ENCODE results near the gene MAB21L3. TPM values are rescaled to one million over a fixed set of nuclear protein-coding genes. Genes with fewer than 3 reads are reported as not detected.

MAB21L3 gene
- total RNA-seq, 1 donor from 2014 or later, result 0.34 TPM

- H3K27ac Mint-ChIP-seq (ENCODE audit: unreplicated experiment), result no peak overlapping the region
- H3K4me3 ChIP-seq (ENCODE audit: insufficient read depth, low read depth, low read length), result no peak overlapping the region
- no peak overlapping the region for H3K4me2 ChIP-seq (ENCODE audit: low read length)
- peaks cover 10% of the 10 kb centered on the region for H3K4me1 Mint-ChIP-seq (ENCODE audit: low read depth, unreplicated experiment)
- H3K9ac ChIP-seq (ENCODE audit: low read length), result no peak overlapping the region
- H3K9me3 Mint-ChIP-seq (ENCODE audit: unreplicated experiment), result no peaks in the 10 kb centered on the region
- H3K4me1 ChIP-seq (ENCODE audit: insufficient read depth, low read length), result peaks cover 6% of the 10 kb centered on the region
- H3K4me3 Mint-ChIP-seq (ENCODE audit: unreplicated experiment), result no peak overlapping the region
- H3K36me3 Mint-ChIP-seq (ENCODE audit: low read depth, unreplicated experiment), result peaks cover 2% of the 10 kb centered on the region
- no peaks in the 10 kb centered on the region for H4K20me1 ChIP-seq (ENCODE audit: insufficient read depth, low read length)
- peaks cover 7% of the 10 kb centered on the region for H3K27me3 Mint-ChIP-seq (ENCODE audit: low read depth, unreplicated experiment)
- FAIRE-seq (no peak), DNase-seq (ENCODE audit: low read depth) (no peak)
- H3K79me2 ChIP-seq (ENCODE audit: insufficient read depth, low read length), result no peaks in the 10 kb centered on the region
- no peak overlapping the region for H3K27ac ChIP-seq (ENCODE audit: low read depth, low read length)
- no peaks in the 10 kb centered on the region for H3K36me3 ChIP-seq (ENCODE audit: insufficient read depth, low read length)
- H3K27me3 ChIP-seq (ENCODE audit: insufficient read depth, low read length), result peaks cover 53% of the 10 kb centered on the region
- H2AFZ ChIP-seq (ENCODE audit: low read depth, low read length), result no peak overlapping the region
- H3K9me3 ChIP-seq (ENCODE audit: insufficient read depth, low read depth, low read length), result no peaks in the 10 kb centered on the region
- TF ChIP-seq CTCF (IDR thresholded peaks at IDR 0.05; ENCODE audit: insufficient read depth, low read depth, low read length) (no peak), EZH2 (IDR thresholded peaks at IDR 0.05; ENCODE audit: insufficient read depth, low read length) (no peak)
Observed at GRCh38 chr1:116127123-116127847, 16.1 kb downstream of the MAB21L3 start.

DNA sequence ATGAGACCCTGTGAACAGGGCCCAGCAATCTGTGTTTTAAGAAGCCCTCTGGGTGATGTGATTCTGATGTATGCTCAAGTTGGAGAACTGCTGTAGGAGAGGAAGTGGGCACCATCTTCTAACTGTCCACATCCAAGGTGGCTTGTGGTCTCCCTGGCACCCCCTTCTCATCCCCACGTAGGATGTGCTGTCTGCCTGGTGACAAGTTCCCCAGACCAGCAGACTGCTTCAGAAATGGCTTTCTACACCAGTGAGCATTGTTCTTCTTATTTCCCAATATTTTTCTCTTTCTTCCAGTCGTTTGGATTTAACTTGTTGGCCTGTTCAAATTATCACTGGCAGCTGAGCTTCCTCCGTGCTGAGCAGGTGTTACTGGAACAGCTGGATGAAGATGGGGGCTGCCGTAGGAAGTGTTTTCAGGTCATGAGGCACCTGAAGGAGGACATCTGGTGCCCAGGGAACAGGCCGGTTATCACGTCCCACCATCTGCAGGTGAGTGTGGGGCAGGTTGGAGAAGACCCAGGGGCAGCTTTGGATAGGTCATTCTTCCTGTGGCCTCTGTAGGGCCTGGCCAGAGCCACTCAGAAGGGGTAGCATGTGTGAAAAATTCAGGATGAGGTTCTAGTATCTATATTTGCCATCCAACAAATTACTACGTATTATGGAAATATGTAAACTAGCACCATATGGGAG is 16.8 kb downstream of the MAB21L3 start:
- H3K27me3 Mint-ChIP-seq (ENCODE audit: low read depth, unreplicated experiment), result peaks cover 7% of the 10 kb centered on the region
- no peak overlapping the region for H3K4me3 Mint-ChIP-seq (ENCODE audit: unreplicated experiment)
- no peaks in the 10 kb centered on the region for H3K9me3 Mint-ChIP-seq (ENCODE audit: unreplicated experiment)

More for the DNA sequence above, 16.8 kb downstream of the MAB21L3 start:
- no peak overlapping the region for H3K27ac Mint-ChIP-seq (ENCODE audit: unreplicated experiment)
- no peak for DNase-seq (ENCODE audit: low read depth)
- Histone ChIP-seq H3K4me3 (ENCODE audit: insufficient read depth, low read depth, low read length) (no peak overlapping the region), H3K36me3 (ENCODE audit: insufficient read depth, low read length) (no peaks in the 10 kb centered on the region), H3K79me2 (ENCODE audit: insufficient read depth, low read length) (no peaks in the 10 kb centered on the region), H4K20me1 (ENCODE audit: insufficient read depth, low read length) (no peaks in the 10 kb centered on the region), H3K4me1 (ENCODE audit: insufficient read depth, low read length) (peaks cover 5% of the 10 kb centered on the region), H3K27me3 (ENCODE audit: insufficient read depth, low read length) (peaks cover 53% of the 10 kb centered on the region), H3K27ac (ENCODE audit: low read depth, low read length) (no peak overlapping the region), H3K4me2 (ENCODE audit: low read length) (no peak overlapping the region), H3K9ac (ENCODE audit: low read length) (no peak overlapping the region), H2AFZ (ENCODE audit: low read depth, low read length) (no peak overlapping the region), H3K9me3 (ENCODE audit: insufficient read depth, low read depth, low read length) (no peaks in the 10 kb centered on the region)
- peaks cover 2% of the 10 kb centered on the region for H3K36me3 Mint-ChIP-seq (ENCODE audit: low read depth, unreplicated experiment)
- H3K4me1 Mint-ChIP-seq (ENCODE audit: low read depth, unreplicated experiment), result peaks cover 6% of the 10 kb centered on the region
- TF ChIP-seq EZH2 (IDR thresholded peaks at IDR 0.05; ENCODE audit: insufficient read depth, low read length), result no peak
- no peak for TF ChIP-seq CTCF (IDR thresholded peaks at IDR 0.05; ENCODE audit: insufficient read depth, low read depth, low read length)
- FAIRE-seq, result no peak
